Measurements from ENCODE around the gene GPNMB.

The GPNMB gene

DNA sequence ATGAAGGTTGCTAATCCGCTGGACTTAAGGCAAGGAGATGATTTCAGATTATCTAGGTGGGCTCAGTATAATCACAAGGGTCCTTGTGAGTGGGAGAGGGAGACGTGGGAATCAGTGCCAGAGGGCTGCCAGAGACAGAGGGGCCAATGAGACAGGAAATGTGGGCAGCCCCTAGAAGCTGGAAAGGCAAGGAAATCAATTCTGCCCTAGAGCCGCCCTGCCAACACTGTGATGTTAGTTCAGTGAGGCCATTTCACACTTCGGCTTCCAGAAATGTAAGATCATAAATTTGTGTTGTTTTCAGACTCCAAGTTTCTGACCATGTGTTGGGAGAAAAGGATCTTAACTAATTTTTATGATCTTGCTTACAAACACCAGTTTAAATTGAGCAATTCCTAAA is 3.6 kb upstream of the GPNMB start:
- Histone ChIP-seq H3K27ac (no peak overlapping the region), H3K4me3 (no peak overlapping the region), H4K20me1 (no peaks in the 10 kb centered on the region), H3K4me2 (no peak overlapping the region), H3K9me3 (peaks cover 7% of the 10 kb centered on the region), H3K27me3 (peaks cover 14% of the 10 kb centered on the region), H3K9ac (no peak overlapping the region), H3K4me1 (no peaks in the 10 kb centered on the region), H3K36me3 (no peaks in the 10 kb centered on the region)
- no peak for TF ChIP-seq Cebpa-rat (IDR thresholded peaks at IDR 0.05)

DNA sequence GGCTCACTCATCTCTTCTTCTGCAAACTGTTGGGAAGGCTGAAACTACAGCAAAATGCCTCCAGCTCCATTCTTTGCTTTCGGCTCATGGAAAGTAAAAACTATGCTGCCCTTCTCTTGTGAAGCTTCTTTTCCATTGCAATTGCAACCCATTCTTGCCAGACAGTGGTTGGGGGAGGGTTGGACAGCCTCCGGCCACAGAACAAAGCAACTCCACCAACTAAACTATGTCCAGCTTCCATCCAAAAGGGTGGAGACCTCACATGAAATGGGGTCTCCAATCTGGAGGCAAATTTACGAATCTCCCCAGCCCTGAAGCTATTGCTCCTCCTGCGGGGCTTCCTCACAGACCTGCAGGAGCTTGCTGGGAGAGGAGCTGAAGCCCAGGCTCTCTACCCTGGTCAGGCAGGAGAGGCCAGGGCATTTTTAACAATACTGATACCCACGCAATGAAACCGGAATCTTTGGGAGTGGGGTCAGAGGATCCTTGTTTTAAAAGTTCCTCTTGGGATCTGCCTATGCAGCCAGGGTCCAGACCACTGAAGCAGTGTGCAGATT is 549 bp downstream of the GPNMB start:
- H3K4me3 ChIP-seq = no peak overlapping the region
- peaks cover 20% of the 10 kb centered on the region for H3K27me3 ChIP-seq
- H3K4me2 ChIP-seq = no peak overlapping the region
- no peak for TF ChIP-seq Cebpa-rat (IDR thresholded peaks at IDR 0.05)
- H4K20me1 ChIP-seq = no peaks in the 10 kb centered on the region
- H3K9me3 ChIP-seq = peaks cover 17% of the 10 kb centered on the region
- H3K4me1 ChIP-seq = no peaks in the 10 kb centered on the region
- no peak overlapping the region for H3K9ac ChIP-seq
- no peaks in the 10 kb centered on the region for H3K36me3 ChIP-seq
- no peak overlapping the region for H3K27ac ChIP-seq

DNA sequence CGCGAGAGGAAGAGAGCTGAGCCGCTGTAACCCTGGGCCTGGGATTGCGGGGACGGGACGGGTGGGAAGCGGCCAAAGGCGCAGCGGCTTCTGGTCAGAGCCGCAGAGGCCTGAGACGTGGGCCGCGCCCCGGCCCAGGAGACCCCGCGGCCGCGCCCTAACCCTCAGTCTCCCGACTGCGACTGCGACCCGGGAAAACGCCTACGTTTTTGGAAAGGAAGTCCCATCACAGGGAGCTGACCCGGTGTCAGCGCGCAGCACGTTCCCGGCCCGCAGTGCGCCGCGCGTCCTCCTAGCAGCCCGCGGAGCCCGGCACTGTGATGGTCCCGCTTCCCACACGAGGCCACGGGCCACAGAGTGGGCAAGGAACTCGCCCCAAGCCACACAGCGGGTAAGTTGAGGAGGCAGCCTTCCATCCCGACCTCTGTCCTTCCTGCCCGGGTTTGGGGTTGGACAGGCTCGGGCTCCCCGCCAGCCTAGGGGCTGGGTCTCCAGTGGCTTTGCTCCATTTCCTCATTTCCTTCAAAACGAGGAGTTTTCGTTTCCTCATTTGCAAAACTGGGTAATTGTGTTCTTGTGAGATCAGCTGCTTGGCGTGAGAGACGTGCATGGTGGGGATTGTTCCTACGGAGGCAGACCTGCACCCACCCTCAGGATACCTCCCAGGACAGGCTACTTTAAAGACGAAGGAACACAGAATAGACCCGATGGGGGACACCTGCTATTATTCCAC is 1.2 kb downstream of the GPNMB start:
- peaks cover 20% of the 10 kb centered on the region for H3K27me3 ChIP-seq
- TF ChIP-seq Cebpa-rat (IDR thresholded peaks at IDR 0.05) = no peak
- no peaks in the 10 kb centered on the region for H4K20me1 ChIP-seq
- no peaks in the 10 kb centered on the region for H3K36me3 ChIP-seq
- H3K4me1 ChIP-seq = no peaks in the 10 kb centered on the region
- H3K9me3 ChIP-seq = peaks cover 17% of the 10 kb centered on the region
- peak overlapping the region; percentile 32 for H3K4me2 ChIP-seq
- H3K9ac ChIP-seq = no peak overlapping the region
- no peak overlapping the region for H3K4me3 ChIP-seq
- no peak overlapping the region for H3K27ac ChIP-seq

DNA sequence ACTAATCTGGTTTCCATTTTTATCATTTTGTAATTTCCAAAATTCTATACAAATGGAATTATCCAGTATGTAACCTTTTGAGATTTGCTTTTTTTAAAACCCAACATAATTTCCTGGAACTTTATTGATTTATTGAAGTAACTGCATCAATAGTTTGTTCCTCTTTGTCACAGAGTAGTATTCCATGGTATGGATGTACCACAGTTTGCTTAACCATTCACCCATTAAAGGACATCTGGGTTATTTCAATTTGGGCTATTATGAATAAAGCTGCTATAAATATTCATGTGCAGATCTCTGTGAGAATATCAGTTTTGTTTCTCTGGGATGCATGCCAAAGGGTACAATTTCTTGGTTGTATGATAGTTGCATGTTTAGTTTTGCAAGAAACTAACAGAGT is 2.9 kb downstream of the GPNMB start:
- Histone ChIP-seq H3K27ac (no peak overlapping the region), H4K20me1 (no peaks in the 10 kb centered on the region), H3K9me3 (peaks cover 17% of the 10 kb centered on the region), H3K4me1 (no peaks in the 10 kb centered on the region), H3K27me3 (peaks cover 20% of the 10 kb centered on the region), H3K4me3 (no peak overlapping the region), H3K36me3 (no peaks in the 10 kb centered on the region), H3K9ac (no peak overlapping the region), H3K4me2 (no peak overlapping the region)
- no peak for TF ChIP-seq Cebpa-rat (IDR thresholded peaks at IDR 0.05)

DNA sequence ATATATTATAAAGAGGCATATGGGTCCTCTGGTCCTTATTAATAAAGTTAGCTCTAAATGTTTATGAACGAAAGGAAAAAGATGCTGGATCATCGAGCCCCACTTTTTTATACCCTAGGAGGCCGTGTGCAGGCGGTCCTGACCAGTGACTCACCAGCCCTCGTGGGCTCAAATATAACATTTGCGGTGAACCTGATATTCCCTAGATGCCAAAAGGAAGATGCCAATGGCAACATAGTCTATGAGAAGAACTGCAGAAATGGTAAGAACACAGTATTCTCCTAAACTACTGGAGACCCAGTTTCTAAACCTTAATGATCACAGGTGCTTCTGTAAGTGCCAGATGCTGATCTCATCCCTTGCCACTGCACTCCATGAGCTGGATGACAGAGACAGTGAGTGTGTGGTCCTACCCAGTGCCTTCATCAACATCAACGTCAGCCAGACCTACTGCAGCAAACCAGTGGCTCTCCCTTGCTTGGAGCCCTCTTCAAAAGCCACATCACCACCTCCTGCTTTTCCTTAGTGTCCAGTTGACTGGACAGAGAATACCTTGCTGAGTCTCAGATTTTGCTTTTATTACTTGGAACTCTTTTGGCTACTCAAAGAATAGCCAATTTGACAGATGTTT is 7.6 kb downstream of the GPNMB start:
- no peak overlapping the region for H3K9ac ChIP-seq
- TF ChIP-seq Cebpa-rat (IDR thresholded peaks at IDR 0.05) = no peak
- no peaks in the 10 kb centered on the region for H3K36me3 ChIP-seq
- no peaks in the 10 kb centered on the region for H3K27me3 ChIP-seq
- peaks cover 16% of the 10 kb centered on the region for H3K9me3 ChIP-seq
- no peaks in the 10 kb centered on the region for H3K4me1 ChIP-seq
- no peaks in the 10 kb centered on the region for H4K20me1 ChIP-seq
- H3K4me2 ChIP-seq = no peak overlapping the region
- no peak overlapping the region for H3K27ac ChIP-seq
- no peak overlapping the region for H3K4me3 ChIP-seq

DNA sequence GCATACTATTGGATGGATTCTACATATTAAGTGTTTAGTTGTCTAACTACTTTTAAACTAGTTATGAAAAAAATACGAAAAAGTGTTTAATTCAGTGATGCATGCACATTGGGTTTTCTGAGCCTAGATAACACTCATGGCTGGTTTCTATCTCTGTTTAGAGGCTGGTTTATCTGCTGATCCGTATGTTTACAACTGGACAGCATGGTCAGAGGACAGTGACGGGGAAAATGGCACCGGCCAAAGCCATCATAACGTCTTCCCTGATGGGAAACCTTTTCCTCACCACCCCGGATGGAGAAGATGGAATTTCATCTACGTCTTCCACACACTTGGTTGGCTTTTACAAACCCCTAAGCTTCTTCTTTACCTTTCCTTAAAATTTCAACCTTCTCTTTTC is 10.2 kb downstream of the GPNMB start:
- H3K4me2 ChIP-seq = no peak overlapping the region
- no peak overlapping the region for H3K9ac ChIP-seq
- H3K27me3 ChIP-seq = no peaks in the 10 kb centered on the region
- TF ChIP-seq Cebpa-rat (IDR thresholded peaks at IDR 0.05) = no peak
- H3K36me3 ChIP-seq = no peaks in the 10 kb centered on the region
- H4K20me1 ChIP-seq = no peaks in the 10 kb centered on the region
- peaks cover 8% of the 10 kb centered on the region for H3K9me3 ChIP-seq
- H3K4me1 ChIP-seq = no peaks in the 10 kb centered on the region
- no peak overlapping the region for H3K27ac ChIP-seq
- no peak overlapping the region for H3K4me3 ChIP-seq

DNA sequence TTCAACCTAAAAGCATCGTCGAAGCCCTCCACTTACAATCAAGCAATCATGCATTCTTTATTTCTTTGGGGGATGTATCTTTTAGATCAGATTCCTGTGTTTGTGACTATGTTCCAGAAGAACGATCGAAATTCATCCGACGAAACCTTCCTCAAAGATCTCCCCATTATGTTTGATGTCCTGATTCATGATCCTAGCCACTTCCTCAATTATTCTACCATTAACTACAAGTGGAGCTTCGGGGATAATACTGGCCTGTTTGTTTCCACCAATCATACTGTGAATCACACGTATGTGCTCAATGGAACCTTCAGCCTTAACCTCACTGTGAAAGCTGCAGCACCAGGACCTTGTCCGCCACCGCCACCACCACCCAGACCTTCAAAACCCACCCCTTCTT is 13.8 kb downstream of the GPNMB start:
- H3K36me3 ChIP-seq = no peaks in the 10 kb centered on the region
- no peak for TF ChIP-seq Cebpa-rat (IDR thresholded peaks at IDR 0.05)
- H3K27ac ChIP-seq = no peak overlapping the region
- H3K4me1 ChIP-seq = peaks cover 10% of the 10 kb centered on the region
- H3K9ac ChIP-seq = no peak overlapping the region
- H3K4me2 ChIP-seq = no peak overlapping the region
- H3K4me3 ChIP-seq = no peak overlapping the region
- no peaks in the 10 kb centered on the region for H3K27me3 ChIP-seq
- no peaks in the 10 kb centered on the region for H3K9me3 ChIP-seq
- no peaks in the 10 kb centered on the region for H4K20me1 ChIP-seq

DNA sequence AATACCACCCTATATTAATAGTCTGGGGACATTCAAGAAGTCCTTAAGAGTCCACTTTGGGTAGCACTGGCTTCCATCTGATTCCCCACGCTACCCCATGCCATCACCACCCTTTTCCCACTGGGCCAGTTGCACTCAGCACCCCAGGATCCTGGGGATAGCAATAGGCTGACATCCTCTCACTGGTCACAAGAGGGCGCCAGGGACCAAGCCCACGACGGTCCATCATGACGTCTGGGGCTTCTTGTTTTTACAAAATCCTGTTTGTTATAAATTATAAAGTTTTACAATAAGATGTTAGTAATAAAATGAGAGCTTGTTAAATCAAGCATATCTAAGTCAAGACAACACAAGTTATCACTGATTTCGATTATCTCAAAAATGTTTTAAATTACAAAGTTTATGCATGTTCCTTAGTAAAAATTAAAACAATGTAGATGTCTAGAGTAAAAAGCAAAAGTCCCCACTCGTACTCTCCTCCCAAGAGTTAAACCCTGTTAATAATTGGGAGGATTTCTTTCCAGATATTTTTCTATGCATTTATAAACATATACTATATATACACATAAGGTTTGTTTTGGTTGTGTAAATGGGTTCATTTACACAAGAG is 15.4 kb downstream of the GPNMB start:
- Histone ChIP-seq H3K27me3 (no peaks in the 10 kb centered on the region), H3K4me3 (no peak overlapping the region), H3K27ac (no peak overlapping the region), H3K4me2 (no peak overlapping the region), H3K4me1 (peaks cover 10% of the 10 kb centered on the region), H4K20me1 (no peaks in the 10 kb centered on the region), H3K9ac (no peak overlapping the region), H3K9me3 (no peaks in the 10 kb centered on the region), H3K36me3 (no peaks in the 10 kb centered on the region)
- TF ChIP-seq Cebpa-rat (IDR thresholded peaks at IDR 0.05) = no peak

DNA sequence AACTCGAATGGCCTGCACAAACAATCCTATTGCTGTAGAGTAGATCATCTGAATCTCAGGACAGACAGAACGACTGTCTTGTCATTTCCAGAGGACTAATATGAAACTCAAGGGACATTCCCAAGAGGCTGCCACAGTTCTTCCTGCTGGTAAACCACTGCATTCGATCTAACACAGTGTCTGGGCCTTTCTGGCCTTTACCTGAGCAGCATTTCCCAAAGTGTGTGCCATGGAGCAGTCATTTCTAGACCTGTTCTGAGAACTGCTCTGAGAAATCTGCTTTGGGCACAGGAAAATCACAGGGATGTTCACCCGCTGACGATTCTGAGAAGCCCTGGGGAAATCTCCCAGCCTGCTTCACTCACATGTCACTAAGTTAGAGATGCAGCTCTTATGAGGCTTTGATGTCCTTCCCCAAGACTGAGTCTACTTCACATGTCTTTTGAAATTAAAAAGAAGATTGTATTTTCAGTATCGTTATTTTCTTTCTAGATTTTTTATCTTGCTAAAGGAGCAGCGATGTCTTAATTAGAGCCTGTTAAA is 18.4 kb downstream of the GPNMB start:
- no peaks in the 10 kb centered on the region for H3K9me3 ChIP-seq
- no peak overlapping the region for H3K4me3 ChIP-seq
- H3K36me3 ChIP-seq = no peaks in the 10 kb centered on the region
- no peaks in the 10 kb centered on the region for H4K20me1 ChIP-seq
- H3K27me3 ChIP-seq = no peaks in the 10 kb centered on the region
- H3K4me1 ChIP-seq = peaks cover 10% of the 10 kb centered on the region
- no peak overlapping the region for H3K27ac ChIP-seq
- peak overlapping the region; percentile 72 for H3K4me2 ChIP-seq
- peak overlapping the region; percentile 48; the same call in 1 of the 2 replicates for H3K9ac ChIP-seq
- no peak for TF ChIP-seq Cebpa-rat (IDR thresholded peaks at IDR 0.05)

DNA sequence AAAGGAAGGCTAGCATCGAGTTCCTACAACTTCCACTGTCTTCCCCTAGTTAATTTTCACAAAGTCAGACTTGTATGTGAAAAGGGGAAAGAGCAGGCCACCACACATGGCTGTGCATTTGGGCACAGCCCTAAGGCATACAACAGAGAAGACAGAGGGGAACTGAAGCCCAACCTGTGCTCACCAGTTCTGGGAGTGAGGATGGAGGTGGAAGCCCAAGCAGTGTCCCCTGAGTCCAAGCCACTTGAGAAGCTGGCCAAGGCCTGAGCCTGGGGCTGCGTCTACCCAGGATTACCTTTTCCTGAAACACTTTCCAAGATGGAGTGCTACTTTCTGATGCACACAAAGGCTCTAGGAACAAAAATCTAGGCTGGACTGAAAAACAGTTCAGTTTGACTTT is 20.3 kb downstream of the GPNMB start:
- Histone ChIP-seq H3K36me3 (no peaks in the 10 kb centered on the region), H3K27me3 (no peaks in the 10 kb centered on the region), H3K9me3 (no peaks in the 10 kb centered on the region)

More for the DNA sequence above, 20.3 kb downstream of the GPNMB start:
- Histone ChIP-seq H3K4me3 (no peak overlapping the region), H3K9ac (no peak overlapping the region), H3K27ac (no peak overlapping the region), H4K20me1 (no peaks in the 10 kb centered on the region), H3K4me2 (no peak overlapping the region), H3K4me1 (peaks cover 15% of the 10 kb centered on the region)
- no peak for TF ChIP-seq Cebpa-rat (IDR thresholded peaks at IDR 0.05)
